Fibroblast of lung (primary cell): ENCODE data around the gene IKZF5. TPM values are rescaled to one million over a fixed set of nuclear protein-coding genes. Genes with fewer than 3 reads are reported as not detected.

Experiments
- DNase-seq, 2 donors: peaks; one replicate each; pipeline versions ENCODE4 v3.0.0 to v3.0.0-alpha.2; 2010; ENCODE audit warnings: low read depth in 2 of 2
- H2AFZ ChIP-seq: 2 replicates; pipeline ENCODE4 v1.5.1; 2012; ENCODE audit warnings: low read length, control low read depth, inconsistent platforms
- H3K27ac ChIP-seq: 2 replicates; pipeline ENCODE4 v1.5.1; 2011; ENCODE audit warnings: low read length, control low read depth; ENCODE audit not compliant: insufficient read depth
- H3K27me3 ChIP-seq: 2 replicates; pipeline ENCODE4 v1.5.1; 2011; ENCODE audit warnings: mild to moderate bottlenecking, low read length; ENCODE audit not compliant: control insufficient read depth, insufficient read depth
- H3K36me3 ChIP-seq: 2 replicates; pipeline ENCODE4 v1.5.1; 2011; ENCODE audit warnings: low read length; ENCODE audit not compliant: control insufficient read depth, insufficient read depth
- H3K4me1 ChIP-seq: 2 replicates; pipeline ENCODE4 v1.5.1; 2011; ENCODE audit warnings: low read length; ENCODE audit not compliant: control insufficient read depth, insufficient read depth; ENCODE audit errors: extremely low read depth
- H3K4me2 ChIP-seq: 2 replicates; pipeline ENCODE4 v1.5.1; 2011; ENCODE audit warnings: low read length, control low read depth; ENCODE audit not compliant: insufficient read depth; ENCODE audit errors: extremely low read depth
- H3K4me3 ChIP-seq, 4 experiments: fragments of 200-600 bp in 1 of 4; sonication (generic) in 1 of 4; replicated peaks in 1 of 4; 2 replicates each; pipeline ENCODE4 v1.5.1; 2011 to 2016; ENCODE audit warnings: low read length in 4 of 4, low read depth in 3 of 4, mild to moderate bottlenecking in 3 of 4, control low read depth in 2 of 4, inconsistent platforms in 1 of 4, mixed read lengths in 1 of 4; ENCODE audit not compliant: insufficient read depth in 1 of 4; ENCODE audit errors: control extremely low read depth in 1 of 4
- H3K79me2 ChIP-seq: 2 replicates; pipeline ENCODE4 v1.5.1; 2012; ENCODE audit warnings: mild to moderate bottlenecking, low read length, inconsistent platforms; ENCODE audit not compliant: control insufficient read depth, insufficient read depth
- H3K9ac ChIP-seq: 2 replicates; pipeline ENCODE4 v1.5.1; 2011; ENCODE audit warnings: mild to moderate bottlenecking, low read length, control low read depth; ENCODE audit not compliant: insufficient read depth
- H3K9me3 ChIP-seq: 2 replicates; pipeline ENCODE4 v1.5.1; 2012; ENCODE audit warnings: low read depth, low read length; ENCODE audit not compliant: control insufficient read depth, insufficient read depth
- H4K20me1 ChIP-seq: 2 replicates; pipeline ENCODE4 v1.5.1; 2011; ENCODE audit warnings: low read length; ENCODE audit not compliant: control insufficient read depth, insufficient read depth; ENCODE audit errors: extremely low read depth
- EZH2 ChIP-seq: IDR thresholded peaks from 2 replicates; pipeline ENCODE4 v1.5.1; 2012; ENCODE audit warnings: low read length, control low read depth, mild to moderate bottlenecking; ENCODE audit errors: missing control alignments
- polyA plus RNA-seq, 2 donors: library from polyadenylated mRNA; depleted of rRNA in 1 of 2; stranded (reverse) in 1 of 2; unstranded in 1 of 2; fragments of >200 nt; gene quantifications; 2 replicates each; pipeline ENCODE4 v1.2.1, GENCODE V29; 2011 to 2012; ENCODE audit warnings: missing spikeins in 1 of 2
- total RNA-seq: library from RNA; depleted of rRNA; stranded (reverse); fragments of >200 nt; gene quantifications from 2 replicates; pipeline ENCODE4 v1.2.1, GENCODE V29; 2014
- TF ChIP-seq, protein P1 (sequence below), 2 donors: IDR thresholded peaks in 1 of 2; conservative IDR thresholded peaks in 1 of 2; 1 replicate in 1 of 2; 2 replicates in 1 of 2; pipeline ENCODE4 v1.5.1; 2011 to 2012; ENCODE audit warnings: low read length in 2 of 2, control low read depth in 1 of 2, inconsistent platforms in 1 of 2, low read depth in 1 of 2, mild to moderate bottlenecking in 1 of 2

IKZF5 gene
- total and polyA plus RNA-seq, 2 donors (not counting 1 experiment from before 2014, with no cell fraction given) = 3.1 to 12.5 TPM

DNA sequence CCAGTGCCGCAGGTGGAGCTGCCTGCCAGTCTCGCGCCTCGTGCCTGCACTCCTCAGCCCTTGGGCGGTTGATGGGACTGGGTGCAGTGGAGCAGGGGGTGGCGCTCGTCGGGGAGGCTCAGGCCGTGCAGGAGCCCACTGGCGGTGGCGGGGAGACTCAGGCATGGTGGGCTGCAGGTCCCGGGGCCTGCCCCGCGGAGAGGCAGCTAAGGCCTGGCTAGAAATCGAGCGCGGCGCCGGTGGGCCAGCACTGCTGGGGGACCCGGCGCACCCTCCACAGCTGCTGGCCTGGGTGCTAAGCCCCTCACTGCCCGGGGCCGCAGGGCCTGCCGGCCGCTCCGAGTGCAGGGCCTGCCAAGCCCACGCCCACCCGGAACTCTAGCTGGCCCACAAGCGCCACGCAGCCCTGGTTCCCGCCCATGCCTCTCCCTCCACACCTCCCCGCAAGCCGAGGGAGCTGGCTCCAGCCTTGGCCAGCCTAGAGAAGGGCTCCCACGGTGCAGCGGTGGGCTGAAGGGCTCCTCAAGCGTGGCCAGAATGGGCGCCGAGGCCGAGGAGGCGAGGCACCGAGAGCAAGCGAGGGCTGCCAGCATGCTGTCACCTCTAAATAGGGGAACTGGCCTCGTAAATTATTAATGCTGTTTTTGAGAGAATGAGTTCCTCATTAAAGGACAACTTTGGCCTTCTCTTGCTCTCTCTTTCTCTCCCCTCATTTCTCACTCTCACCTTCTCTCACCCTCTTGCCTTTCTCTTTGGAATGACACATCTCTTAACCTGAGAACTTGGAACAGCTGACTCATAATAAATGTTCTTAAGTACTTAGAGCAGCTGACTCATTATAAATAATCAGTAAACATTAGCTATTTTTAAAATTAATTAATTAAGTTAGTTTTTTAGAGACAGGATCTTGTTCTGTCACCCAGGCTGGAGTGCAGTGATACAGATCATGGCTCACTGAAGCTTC, 5.1 kb upstream of the IKZF5 start:
- DNase-seq = peak in 1 of 2 donors; percentile 7
- H2AFZ ChIP-seq = no peak overlapping the region
- H3K9ac ChIP-seq = no peak overlapping the region
- H3K79me2 ChIP-seq = no peaks in the 10 kb centered on the region
- H3K9me3 ChIP-seq = no peaks in the 10 kb centered on the region
- H3K27me3 ChIP-seq = no peaks in the 10 kb centered on the region
- H3K4me3 ChIP-seq = no peak overlapping the region
- no peaks in the 10 kb centered on the region for H3K36me3 ChIP-seq
- no peaks in the 10 kb centered on the region for H4K20me1 ChIP-seq
- no peak overlapping the region for H3K4me2 ChIP-seq
- no peak overlapping the region for H3K27ac ChIP-seq
- peaks cover 2% of the 10 kb centered on the region for H3K4me1 ChIP-seq
- TF ChIP-seq EZH2 = no peak
- TF ChIP-seq, protein P1, sequence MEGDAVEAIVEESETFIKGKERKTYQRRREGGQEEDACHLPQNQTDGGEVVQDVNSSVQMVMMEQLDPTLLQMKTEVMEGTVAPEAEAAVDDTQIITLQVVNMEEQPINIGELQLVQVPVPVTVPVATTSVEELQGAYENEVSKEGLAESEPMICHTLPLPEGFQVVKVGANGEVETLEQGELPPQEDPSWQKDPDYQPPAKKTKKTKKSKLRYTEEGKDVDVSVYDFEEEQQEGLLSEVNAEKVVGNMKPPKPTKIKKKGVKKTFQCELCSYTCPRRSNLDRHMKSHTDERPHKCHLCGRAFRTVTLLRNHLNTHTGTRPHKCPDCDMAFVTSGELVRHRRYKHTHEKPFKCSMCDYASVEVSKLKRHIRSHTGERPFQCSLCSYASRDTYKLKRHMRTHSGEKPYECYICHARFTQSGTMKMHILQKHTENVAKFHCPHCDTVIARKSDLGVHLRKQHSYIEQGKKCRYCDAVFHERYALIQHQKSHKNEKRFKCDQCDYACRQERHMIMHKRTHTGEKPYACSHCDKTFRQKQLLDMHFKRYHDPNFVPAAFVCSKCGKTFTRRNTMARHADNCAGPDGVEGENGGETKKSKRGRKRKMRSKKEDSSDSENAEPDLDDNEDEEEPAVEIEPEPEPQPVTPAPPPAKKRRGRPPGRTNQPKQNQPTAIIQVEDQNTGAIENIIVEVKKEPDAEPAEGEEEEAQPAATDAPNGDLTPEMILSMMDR (conservative IDR thresholded peaks at IDR 0.05 in 1 of 2, IDR thresholded peaks at IDR 0.05 in 1 of 2; ENCODE audit: low read depth in 1 of 2, low read length in 2 of 2) = no peak

DNA sequence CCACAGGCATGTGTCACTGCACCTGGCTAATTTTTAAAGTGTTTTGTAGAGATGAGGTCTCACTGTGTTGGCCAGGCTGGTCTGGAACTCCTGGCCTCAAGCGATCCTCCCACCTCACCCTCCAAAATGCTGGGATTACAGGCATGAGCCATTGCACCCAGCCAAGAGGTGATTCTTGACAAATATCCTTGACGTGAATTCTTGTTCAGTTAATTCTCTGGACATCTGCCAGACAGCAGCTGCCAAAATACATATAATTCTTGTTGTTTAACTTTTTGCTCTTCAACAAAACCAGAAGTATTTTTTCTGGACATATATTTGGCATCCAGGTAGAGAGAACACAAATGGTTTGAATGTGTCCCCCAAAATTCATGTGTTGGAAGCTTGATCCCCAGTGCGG, 3.4 kb upstream of the IKZF5 start:
- TF ChIP-seq, protein P1 (conservative IDR thresholded peaks at IDR 0.05 in 1 of 2, IDR thresholded peaks at IDR 0.05 in 1 of 2; ENCODE audit: low read depth in 1 of 2, low read length in 2 of 2) = no peak
- TF ChIP-seq EZH2 = no peak

DNA sequence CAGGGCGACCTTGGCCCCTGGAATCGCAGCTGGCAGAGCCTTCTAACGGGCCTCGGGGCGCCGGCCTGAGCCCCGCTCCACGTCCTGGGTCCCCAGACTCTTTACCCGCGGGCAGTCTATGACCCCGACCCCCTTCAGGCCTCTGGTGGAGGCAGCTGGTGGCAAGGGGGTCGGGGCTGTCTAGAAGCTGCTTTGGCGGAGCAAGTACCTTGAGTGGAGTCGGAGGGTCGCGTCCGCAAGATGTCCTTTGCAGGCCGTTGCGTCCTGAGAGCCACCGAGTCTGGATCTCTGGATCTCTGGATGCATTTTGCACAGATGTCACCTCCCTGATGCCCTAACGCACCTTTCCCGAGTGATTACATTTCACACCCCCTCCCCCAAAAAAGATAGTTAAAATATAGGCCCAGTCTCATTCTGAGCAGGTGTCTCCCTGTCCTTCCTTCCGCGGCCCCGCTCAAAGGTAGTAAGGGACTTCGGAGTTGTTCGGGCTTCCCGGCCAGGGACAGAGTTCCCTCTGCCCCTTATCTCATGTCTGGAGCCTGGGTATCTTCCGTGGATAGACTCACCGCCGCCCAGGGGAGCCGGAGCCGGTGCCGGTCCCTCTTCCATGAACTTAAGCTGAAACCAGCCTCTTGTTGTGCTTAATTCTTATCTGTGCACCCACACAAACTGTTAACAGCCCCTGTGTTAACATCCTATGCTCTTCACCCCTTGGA, 668 bp upstream of the IKZF5 start:
- H3K4me1 ChIP-seq = peaks cover 5% of the 10 kb centered on the region
- no peaks in the 10 kb centered on the region for H4K20me1 ChIP-seq
- no peak for TF ChIP-seq EZH2
- TF ChIP-seq, protein P1 (conservative IDR thresholded peaks at IDR 0.05 in 1 of 2, IDR thresholded peaks at IDR 0.05 in 1 of 2; ENCODE audit: low read depth in 1 of 2, low read length in 2 of 2) = no peak
- peak; percentile 4 to 6 for DNase-seq
- H3K9me3 ChIP-seq = no peaks in the 10 kb centered on the region
- no peaks in the 10 kb centered on the region for H3K27me3 ChIP-seq
- H3K4me2 ChIP-seq = peak overlapping the region; percentile 96
- peaks cover 37% of the 10 kb centered on the region for H3K79me2 ChIP-seq
- H3K27ac ChIP-seq = peak overlapping the region; percentile 69
- peak overlapping the region; percentile 80 for H3K9ac ChIP-seq
- peak overlapping the region; percentile 93 for H2AFZ ChIP-seq
- peak overlapping the region; percentile 76 to 98 (median 92) for H3K4me3 ChIP-seq
- no peaks in the 10 kb centered on the region for H3K36me3 ChIP-seq

More for the DNA sequence above, 3.4 kb upstream of the IKZF5 start:
- no peaks in the 10 kb centered on the region for H3K36me3 ChIP-seq
- no peak overlapping the region for H2AFZ ChIP-seq
- peak in 1 of 2 donors; percentile 8 for DNase-seq
- H3K27ac ChIP-seq = no peak overlapping the region
- H3K9me3 ChIP-seq = no peaks in the 10 kb centered on the region
- no peak overlapping the region for H3K9ac ChIP-seq
- H3K4me3 ChIP-seq = no peak overlapping the region
- no peak overlapping the region for H3K4me2 ChIP-seq
- no peaks in the 10 kb centered on the region for H3K27me3 ChIP-seq
- H4K20me1 ChIP-seq = no peaks in the 10 kb centered on the region
- H3K79me2 ChIP-seq = peaks cover 15% of the 10 kb centered on the region
- peaks cover 4% of the 10 kb centered on the region for H3K4me1 ChIP-seq
